Keratinocyte (primary cell): ENCODE data around the gene CSTA. TPM values are rescaled to one million over a fixed set of nuclear protein-coding genes. Genes with fewer than 3 reads are reported as not detected.

Source experiments
- DNase-seq: peaks from one replicate; pipeline ENCODE4 v3.0.0-alpha.2; 2011; ENCODE audit warnings: low read depth, missing footprints, low spot score
- FAIRE-seq: peaks from 2 replicates; lab custom pipeline; 2011; peaks lifted over from hg19 to GRCh38; lab: Jason Lieb, UNC
- H2AFZ ChIP-seq: 2 replicates; pipeline ENCODE4 v1.6.0; 2012; ENCODE audit warnings: low read length, control low read depth, inconsistent platforms; ENCODE audit not compliant: control insufficient read depth
- H3K27ac ChIP-seq: 2 replicates; pipeline ENCODE4 v1.5.1; 2011; ENCODE audit warnings: low read length; ENCODE audit not compliant: control insufficient read depth, insufficient read depth
- H3K27me3 ChIP-seq: 3 replicates; pipeline ENCODE4 v1.6.0; 2011; ENCODE audit warnings: low read length; ENCODE audit not compliant: control insufficient read depth, insufficient read depth; ENCODE audit errors: extremely low read depth
- H3K36me3 ChIP-seq, 2 experiments: 2 replicates in 1 of 2; 3 replicates in 1 of 2; pipeline ENCODE4 v1.5.1; 2011; ENCODE audit warnings: low read length in 2 of 2, mild to moderate bottlenecking in 1 of 2; ENCODE audit not compliant: control insufficient read depth in 2 of 2, insufficient read depth in 2 of 2; ENCODE audit errors: extremely low read depth in 1 of 2
- H3K4me1 ChIP-seq: 3 replicates; pipeline ENCODE4 v1.5.1; 2011; ENCODE audit warnings: low read length; ENCODE audit not compliant: control insufficient read depth, insufficient read depth; ENCODE audit errors: extremely low read depth
- H3K4me2 ChIP-seq: 3 replicates; pipeline ENCODE4 v1.6.0; 2011; ENCODE audit warnings: low read depth, low read length; ENCODE audit not compliant: control insufficient read depth, insufficient read depth; ENCODE audit errors: extremely low read depth
- H3K4me3 ChIP-seq, 3 experiments: fragments of 200-600 bp in 1 of 3; sonication (generic) in 1 of 3; 2 replicates in 2 of 3; 3 replicates in 1 of 3; pipeline ENCODE4 v1.5.1; 2011 to 2016; ENCODE audit warnings: low read length in 3 of 3, mild to moderate bottlenecking in 3 of 3, control low read depth in 2 of 3, inconsistent platforms in 1 of 3, low read depth in 1 of 3, mixed read lengths in 1 of 3, mixed run types in 1 of 3, moderate library complexity in 1 of 3; ENCODE audit not compliant: control insufficient read depth in 2 of 3, insufficient read depth in 2 of 3; ENCODE audit errors: extremely low read depth in 1 of 3
- H3K79me2 ChIP-seq: 2 replicates; pipeline ENCODE4 v1.6.0; 2012; ENCODE audit warnings: low read length; ENCODE audit not compliant: control insufficient read depth, insufficient read depth
- H3K9ac ChIP-seq: 3 replicates; pipeline ENCODE4 v1.6.0; 2011; ENCODE audit warnings: low read length; ENCODE audit not compliant: control insufficient read depth, insufficient read depth; ENCODE audit errors: extremely low read depth
- H3K9me1 ChIP-seq: 3 replicates; pipeline ENCODE4 v1.6.0; 2011; ENCODE audit warnings: low read length; ENCODE audit not compliant: control insufficient read depth, insufficient read depth; ENCODE audit errors: extremely low read depth
- H3K9me3 ChIP-seq: 2 replicates; pipeline ENCODE4 v1.5.1; 2012; ENCODE audit warnings: low read depth, low read length; ENCODE audit not compliant: control insufficient read depth
- H4K20me1 ChIP-seq: 3 replicates; pipeline ENCODE4 v1.6.0; 2011; ENCODE audit warnings: low read length; ENCODE audit not compliant: control insufficient read depth, insufficient read depth; ENCODE audit errors: extremely low read depth
- EZH2 ChIP-seq: IDR thresholded peaks from one replicate; pipeline ENCODE4 v1.6.1; 2012; ENCODE audit warnings: inconsistent platforms, mild to moderate bottlenecking, low read length, moderate library complexity
- dilution Hi-C: fragments of 300-500 bp; cut with MboI; formaldehyde crosslinking; loops from one replicate; pipeline ENCODE4 v1.7.0; 2020; ENCODE audit warnings: low sequenced_read_pairs; ENCODE audit not compliant: extremely low pct_ligation_motif_present
- polyA plus RNA-seq, 5 experiments: library from polyadenylated mRNA; depleted of rRNA in 3 of 5; stranded (reverse) in 3 of 5; stranded (forward) in 1 of 5; unstranded in 1 of 5; fragments of >200 nt; gene quantifications; 1 replicate in 1 of 5; 2 replicates in 3 of 5; 3 replicates in 1 of 5; pipeline versions ENCODE4 v1.2.1 to v1.2.3, GENCODE V29; 2011 to 2012; ENCODE audit warnings: missing spikeins in 2 of 5, low read depth in 1 of 5, low replicate concordance in 1 of 5
- TF ChIP-seq, protein P1 (sequence below), 3 experiments: IDR thresholded peaks in 1 of 3; conservative IDR thresholded peaks in 1 of 3; optimal IDR thresholded peaks in 1 of 3; 2 replicates in 2 of 3; 3 replicates in 1 of 3; pipeline versions ENCODE3 to v1.5.1; 2011; ENCODE audit warnings: low read length in 3 of 3, mild to moderate bottlenecking in 3 of 3, moderate library complexity in 2 of 3, control low read depth in 1 of 3, inconsistent platforms in 1 of 3; ENCODE audit not compliant: insufficient read depth in 2 of 3; ENCODE audit errors: extremely low read depth in 1 of 3

Gene CSTA
- polyA plus RNA-seq, 1 donor (not counting 4 experiments of a cell fraction or from before 2014, with no cell fraction given): 1,138 TPM

DNA sequence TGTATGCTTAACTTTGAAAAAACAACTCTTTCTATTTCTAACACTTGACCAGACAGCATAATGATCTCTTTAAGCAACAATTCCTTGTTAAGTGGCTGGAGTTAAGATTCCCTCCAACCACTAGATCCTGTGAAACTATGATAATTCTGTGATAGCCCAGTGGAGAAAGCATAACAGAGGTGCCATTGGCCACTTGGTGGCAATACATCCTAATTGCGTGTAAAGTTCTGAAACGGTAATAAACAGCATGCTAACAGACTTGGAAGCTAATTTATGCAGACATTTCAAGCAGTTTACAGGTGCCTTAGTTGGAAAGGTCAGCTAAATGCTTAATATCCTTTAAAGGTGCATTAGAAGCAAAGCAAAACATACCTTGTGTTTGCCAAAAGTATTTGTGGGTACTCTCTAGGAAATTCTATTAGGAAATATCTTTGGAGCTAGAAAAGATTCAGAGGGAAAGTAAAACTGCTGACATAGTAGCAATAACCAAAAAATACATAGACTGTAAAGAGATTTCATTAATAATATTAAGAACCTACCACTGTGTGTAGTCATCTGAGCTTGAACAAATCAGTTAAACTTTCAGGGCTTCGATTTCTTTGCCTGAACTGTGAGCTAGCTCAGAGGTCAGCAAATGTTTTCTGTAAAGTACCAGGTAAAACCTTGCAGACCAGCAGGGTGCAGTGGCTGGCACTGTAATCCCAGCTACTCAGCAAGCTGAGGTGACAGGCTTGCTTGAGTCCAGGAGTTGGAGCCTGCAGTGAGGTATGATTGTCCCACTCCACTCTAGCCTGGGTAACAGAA is 19.0 kb upstream of the CSTA start:
- Histone ChIP-seq H3K4me3 (no peak overlapping the region), H4K20me1 (no peaks in the 10 kb centered on the region), H3K9me3 (no peaks in the 10 kb centered on the region), H3K4me1 (peaks cover 10% of the 10 kb centered on the region), H3K9me1 (no peaks in the 10 kb centered on the region), H2AFZ (no peak overlapping the region), H3K27me3 (no peaks in the 10 kb centered on the region), H3K36me3 (no peaks in the 10 kb centered on the region), H3K27ac (no peak overlapping the region), H3K79me2 (no peaks in the 10 kb centered on the region), H3K4me2 (no peak overlapping the region), H3K9ac (no peak overlapping the region)
- FAIRE-seq: peak; percentile 77
- TF ChIP-seq, protein P1, sequence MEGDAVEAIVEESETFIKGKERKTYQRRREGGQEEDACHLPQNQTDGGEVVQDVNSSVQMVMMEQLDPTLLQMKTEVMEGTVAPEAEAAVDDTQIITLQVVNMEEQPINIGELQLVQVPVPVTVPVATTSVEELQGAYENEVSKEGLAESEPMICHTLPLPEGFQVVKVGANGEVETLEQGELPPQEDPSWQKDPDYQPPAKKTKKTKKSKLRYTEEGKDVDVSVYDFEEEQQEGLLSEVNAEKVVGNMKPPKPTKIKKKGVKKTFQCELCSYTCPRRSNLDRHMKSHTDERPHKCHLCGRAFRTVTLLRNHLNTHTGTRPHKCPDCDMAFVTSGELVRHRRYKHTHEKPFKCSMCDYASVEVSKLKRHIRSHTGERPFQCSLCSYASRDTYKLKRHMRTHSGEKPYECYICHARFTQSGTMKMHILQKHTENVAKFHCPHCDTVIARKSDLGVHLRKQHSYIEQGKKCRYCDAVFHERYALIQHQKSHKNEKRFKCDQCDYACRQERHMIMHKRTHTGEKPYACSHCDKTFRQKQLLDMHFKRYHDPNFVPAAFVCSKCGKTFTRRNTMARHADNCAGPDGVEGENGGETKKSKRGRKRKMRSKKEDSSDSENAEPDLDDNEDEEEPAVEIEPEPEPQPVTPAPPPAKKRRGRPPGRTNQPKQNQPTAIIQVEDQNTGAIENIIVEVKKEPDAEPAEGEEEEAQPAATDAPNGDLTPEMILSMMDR (optimal IDR thresholded peaks at IDR 0.05 in 1 of 3, IDR thresholded peaks at IDR 0.05 in 1 of 3, conservative IDR thresholded peaks at IDR 0.05 in 1 of 3; ENCODE audit: extremely low read depth in 1 of 3, insufficient read depth in 2 of 3, low read length in 3 of 3): peak; percentile 59 to 77 (median 61)
- TF ChIP-seq EZH2: no peak
- dilution Hi-C loops: no loop called here
- no peak for DNase-seq

DNA sequence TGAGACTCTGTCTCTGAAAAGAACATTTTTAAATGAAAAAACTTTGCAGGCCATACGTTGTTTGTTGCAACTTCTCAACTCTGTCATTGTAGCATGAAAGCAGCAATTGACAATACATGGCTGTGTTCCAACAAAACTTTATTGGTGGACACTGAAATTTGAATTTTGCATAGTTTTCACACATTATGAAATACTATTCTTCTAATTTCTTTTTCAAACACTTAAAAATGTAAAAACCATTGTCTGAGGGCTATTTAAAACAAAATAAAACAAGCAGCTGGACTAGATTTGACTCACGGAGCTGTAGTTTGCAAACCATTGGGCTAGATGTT is 18.5 kb upstream of the CSTA start:
- DNase-seq (no peak), FAIRE-seq (no peak)
- dilution Hi-C loops: no loop called here
- Histone ChIP-seq H3K4me3 (no peak overlapping the region), H3K9me1 (no peaks in the 10 kb centered on the region), H3K36me3 (no peaks in the 10 kb centered on the region), H3K4me2 (no peak overlapping the region), H3K79me2 (no peaks in the 10 kb centered on the region), H3K27me3 (no peaks in the 10 kb centered on the region), H3K9me3 (no peaks in the 10 kb centered on the region), H3K4me1 (peaks cover 12% of the 10 kb centered on the region), H2AFZ (no peak overlapping the region), H4K20me1 (no peaks in the 10 kb centered on the region), H3K9ac (no peak overlapping the region), H3K27ac (no peak overlapping the region)
- TF ChIP-seq EZH2: no peak
- TF ChIP-seq, protein P1 (optimal IDR thresholded peaks at IDR 0.05 in 1 of 3, IDR thresholded peaks at IDR 0.05 in 1 of 3, conservative IDR thresholded peaks at IDR 0.05 in 1 of 3; ENCODE audit: extremely low read depth in 1 of 3, insufficient read depth in 2 of 3, low read length in 3 of 3): no peak
